ENCODE results near the gene GCH1. TPM values are rescaled to one million over a fixed set of nuclear protein-coding genes. Genes with fewer than 3 reads are reported as not detected.

The GCH1 gene
- total and polyA plus RNA-seq, 2 donors (not counting 1 experiment from before 2014, with no cell fraction given): 1.3 to 1.5 TPM

- H3K9ac ChIP-seq (ENCODE audit: insufficient read depth, low read length): no peak overlapping the region
- H2AFZ ChIP-seq (ENCODE audit: low read length): no peak overlapping the region
- no peaks in the 10 kb centered on the region for H3K27me3 ChIP-seq (ENCODE audit: control insufficient read depth, insufficient read depth, low read length)
- DNase-seq (ENCODE audit: low read depth in 2 of 2): no peak
- no peak overlapping the region for H3K4me3 ChIP-seq (replicated peaks in 1 of 4; ENCODE audit: control extremely low read depth in 1 of 4, insufficient read depth in 1 of 4, low read depth in 3 of 4, low read length in 4 of 4)
- H3K79me2 ChIP-seq (ENCODE audit: control insufficient read depth, insufficient read depth, low read length): no peaks in the 10 kb centered on the region
- no peaks in the 10 kb centered on the region for H3K36me3 ChIP-seq (ENCODE audit: control insufficient read depth, insufficient read depth, low read length)
- H3K27ac ChIP-seq (ENCODE audit: insufficient read depth, low read length): no peak overlapping the region
- H4K20me1 ChIP-seq (ENCODE audit: control insufficient read depth, extremely low read depth, insufficient read depth, low read length): no peaks in the 10 kb centered on the region
- no peak overlapping the region for H3K4me2 ChIP-seq (ENCODE audit: extremely low read depth, insufficient read depth, low read length)
- TF ChIP-seq CTCF (conservative IDR thresholded peaks at IDR 0.05 in 1 of 2, IDR thresholded peaks at IDR 0.05 in 1 of 2; ENCODE audit: low read depth in 1 of 2, low read length in 2 of 2) (no peak), EZH2 (IDR thresholded peaks at IDR 0.05; ENCODE audit: low read length, missing control alignments) (no peak)
- no peaks in the 10 kb centered on the region for H3K4me1 ChIP-seq (ENCODE audit: control insufficient read depth, extremely low read depth, insufficient read depth, low read length)
- H3K9me3 ChIP-seq (ENCODE audit: control insufficient read depth, insufficient read depth, low read depth, low read length): no peaks in the 10 kb centered on the region
Measured at GRCh38 chr14:54931598-54932340, 29.1 kb upstream of the GCH1 start.

- Histone ChIP-seq H3K27me3 (ENCODE audit: control insufficient read depth, insufficient read depth, low read length) (no peaks in the 10 kb centered on the region), H3K27ac (ENCODE audit: insufficient read depth, low read length) (no peak overlapping the region), H3K9me3 (ENCODE audit: control insufficient read depth, insufficient read depth, low read depth, low read length) (no peaks in the 10 kb centered on the region), H3K4me2 (ENCODE audit: extremely low read depth, insufficient read depth, low read length) (no peak overlapping the region), H3K79me2 (ENCODE audit: control insufficient read depth, insufficient read depth, low read length) (no peaks in the 10 kb centered on the region), H3K4me1 (ENCODE audit: control insufficient read depth, extremely low read depth, insufficient read depth, low read length) (no peaks in the 10 kb centered on the region), H4K20me1 (ENCODE audit: control insufficient read depth, extremely low read depth, insufficient read depth, low read length) (no peaks in the 10 kb centered on the region), H3K9ac (ENCODE audit: insufficient read depth, low read length) (no peak overlapping the region), H3K36me3 (ENCODE audit: control insufficient read depth, insufficient read depth, low read length) (no peaks in the 10 kb centered on the region), H3K4me3 (replicated peaks in 1 of 4; ENCODE audit: control extremely low read depth in 1 of 4, insufficient read depth in 1 of 4, low read depth in 3 of 4, low read length in 4 of 4) (no peak overlapping the region), H2AFZ (ENCODE audit: low read length) (no peak overlapping the region)
- no peak for DNase-seq (ENCODE audit: low read depth in 2 of 2)
- no peak for TF ChIP-seq EZH2 (IDR thresholded peaks at IDR 0.05; ENCODE audit: low read length, missing control alignments)
- no peak for TF ChIP-seq CTCF (conservative IDR thresholded peaks at IDR 0.05 in 1 of 2, IDR thresholded peaks at IDR 0.05 in 1 of 2; ENCODE audit: low read depth in 1 of 2, low read length in 2 of 2)
Measured at GRCh38 chr14:54931101-54931500, 28.5 kb upstream of the GCH1 start.

GRCh38 chr14:54929556-54929955, 26.9 kb upstream of the GCH1 start:
- TF ChIP-seq EZH2 (IDR thresholded peaks at IDR 0.05; ENCODE audit: low read length, missing control alignments): no peak
- no peak for TF ChIP-seq CTCF (conservative IDR thresholded peaks at IDR 0.05 in 1 of 2, IDR thresholded peaks at IDR 0.05 in 1 of 2; ENCODE audit: low read depth in 1 of 2, low read length in 2 of 2)
- H4K20me1 ChIP-seq (ENCODE audit: control insufficient read depth, extremely low read depth, insufficient read depth, low read length): no peaks in the 10 kb centered on the region
- no peaks in the 10 kb centered on the region for H3K4me1 ChIP-seq (ENCODE audit: control insufficient read depth, extremely low read depth, insufficient read depth, low read length)
- H3K4me2 ChIP-seq (ENCODE audit: extremely low read depth, insufficient read depth, low read length): no peak overlapping the region
- no peak for DNase-seq (ENCODE audit: low read depth in 2 of 2)
- H3K27me3 ChIP-seq (ENCODE audit: control insufficient read depth, insufficient read depth, low read length): no peaks in the 10 kb centered on the region
- no peaks in the 10 kb centered on the region for H3K79me2 ChIP-seq (ENCODE audit: control insufficient read depth, insufficient read depth, low read length)
- H3K4me3 ChIP-seq (replicated peaks in 1 of 4; ENCODE audit: control extremely low read depth in 1 of 4, insufficient read depth in 1 of 4, low read depth in 3 of 4, low read length in 4 of 4): no peak overlapping the region
- H2AFZ ChIP-seq (ENCODE audit: low read length): no peak overlapping the region
- no peaks in the 10 kb centered on the region for H3K36me3 ChIP-seq (ENCODE audit: control insufficient read depth, insufficient read depth, low read length)
- H3K9me3 ChIP-seq (ENCODE audit: control insufficient read depth, insufficient read depth, low read depth, low read length): no peaks in the 10 kb centered on the region
- no peak overlapping the region for H3K27ac ChIP-seq (ENCODE audit: insufficient read depth, low read length)
- no peak overlapping the region for H3K9ac ChIP-seq (ENCODE audit: insufficient read depth, low read length)

Measured in fibroblast of lung (primary cell).